HG02840 (cell line): ENCODE data around the gene PIGQ.

Source experiments
- ATAC-seq: cut with Tn5 transposase; IDR thresholded peaks from one replicate; pipeline ENCODE4 v1.9.1; 2021; ENCODE audit warnings: mild to moderate bottlenecking, moderate library complexity, moderate number of reproducible peaks; ENCODE audit not compliant: unreplicated experiment, low FRiP score

PIGQ gene

DNA sequence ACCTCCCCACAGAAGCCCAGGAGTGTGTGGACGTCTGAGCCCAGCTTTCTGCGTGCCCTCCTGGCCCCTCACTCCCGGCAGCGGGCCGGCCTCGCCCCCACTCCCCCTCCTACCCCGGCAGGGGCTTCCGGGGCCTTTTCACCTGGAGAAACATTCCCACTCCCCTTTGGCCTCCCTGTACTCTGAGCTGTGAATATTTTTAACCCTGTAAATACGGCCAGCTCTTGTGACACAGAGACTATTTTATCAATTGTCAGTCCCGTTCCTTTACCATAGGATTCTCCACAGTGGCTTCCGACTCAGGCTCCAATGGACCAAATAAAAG, 15.5 kb upstream of the PIGQ start:
- ATAC-seq = no peak

DNA sequence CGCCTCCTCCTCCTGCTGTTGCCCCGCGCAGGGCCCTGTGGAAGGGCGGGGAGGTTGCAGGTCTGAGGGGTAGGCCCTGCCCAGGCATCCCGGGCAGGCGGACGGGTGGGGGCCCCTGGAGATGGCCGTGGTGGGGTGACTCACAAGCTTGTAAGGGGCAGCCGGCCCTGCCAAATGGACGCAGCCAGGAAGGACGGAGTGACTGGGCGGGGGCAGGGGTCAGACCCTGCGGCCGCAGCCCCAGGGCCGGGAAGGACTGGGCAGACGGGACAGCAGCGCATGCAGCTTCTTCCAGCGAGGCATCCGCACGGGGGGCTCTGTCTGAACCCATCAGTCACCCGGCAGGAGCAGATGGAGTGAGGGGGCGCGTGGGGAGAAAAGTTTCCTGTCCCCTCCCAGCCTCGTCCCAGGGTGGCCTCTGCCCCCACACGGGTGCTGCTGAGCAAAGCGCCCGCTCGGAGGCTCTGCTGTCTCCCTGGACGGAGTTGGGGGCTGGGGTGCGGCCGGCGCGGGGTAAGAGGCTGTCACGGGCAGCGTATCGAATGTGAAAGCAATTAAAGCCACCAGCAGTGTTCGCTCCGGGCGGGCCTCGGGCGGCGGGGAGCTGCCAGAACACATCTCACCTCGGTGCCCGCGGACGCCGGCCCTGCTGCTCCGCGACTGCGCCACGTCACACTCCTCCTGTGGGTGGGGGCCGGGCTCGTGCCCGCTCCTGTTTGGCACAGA, 15.0 kb upstream of the PIGQ start:
- no peak for ATAC-seq

DNA sequence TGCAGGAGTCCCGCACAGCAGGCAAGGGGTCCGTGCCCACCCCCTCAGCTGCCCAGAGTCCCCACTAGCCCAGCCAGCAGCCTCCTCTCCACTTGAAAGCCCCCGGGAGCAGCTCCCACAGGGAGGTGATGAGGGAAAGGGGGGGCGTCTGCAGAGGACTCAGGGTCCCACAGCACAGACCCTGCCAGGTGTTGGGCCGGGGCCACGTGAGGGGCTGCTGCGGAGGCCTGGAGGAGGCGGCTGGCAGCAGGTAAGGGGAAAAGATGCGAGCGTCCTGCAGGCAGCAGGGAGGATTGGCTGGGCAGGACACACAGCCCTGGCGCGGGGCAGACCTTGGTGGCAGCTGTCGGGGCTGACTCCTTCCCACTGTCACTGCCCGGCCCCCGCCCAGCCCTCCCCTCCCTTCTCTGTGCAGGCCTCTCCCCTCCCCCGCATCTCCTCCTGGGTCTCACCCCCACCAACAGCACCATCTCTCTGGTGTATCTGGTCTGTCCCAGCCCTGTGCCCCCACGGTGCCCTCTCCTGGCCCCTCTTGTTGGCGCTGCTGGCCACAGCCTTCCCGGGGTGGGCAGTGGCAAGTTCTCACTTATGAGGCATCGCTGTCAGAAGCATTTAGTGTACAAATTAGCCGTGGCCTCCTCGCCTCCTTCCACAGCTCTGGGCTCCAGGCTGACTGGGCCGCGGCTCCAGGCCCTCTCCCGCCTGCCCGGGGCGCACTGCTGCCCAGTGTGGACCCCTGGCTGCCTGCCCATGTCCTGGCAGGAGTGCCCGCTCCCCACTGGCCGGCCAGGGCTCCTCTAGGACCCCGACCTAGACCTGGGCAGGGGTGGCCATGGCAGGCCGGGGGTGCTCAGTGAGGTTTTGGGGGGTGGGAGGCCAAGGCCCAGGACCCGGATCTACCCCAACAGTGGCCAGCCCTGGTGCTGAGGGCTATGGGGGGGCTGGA, 14.0 kb upstream of the PIGQ start:
- no peak for ATAC-seq

DNA sequence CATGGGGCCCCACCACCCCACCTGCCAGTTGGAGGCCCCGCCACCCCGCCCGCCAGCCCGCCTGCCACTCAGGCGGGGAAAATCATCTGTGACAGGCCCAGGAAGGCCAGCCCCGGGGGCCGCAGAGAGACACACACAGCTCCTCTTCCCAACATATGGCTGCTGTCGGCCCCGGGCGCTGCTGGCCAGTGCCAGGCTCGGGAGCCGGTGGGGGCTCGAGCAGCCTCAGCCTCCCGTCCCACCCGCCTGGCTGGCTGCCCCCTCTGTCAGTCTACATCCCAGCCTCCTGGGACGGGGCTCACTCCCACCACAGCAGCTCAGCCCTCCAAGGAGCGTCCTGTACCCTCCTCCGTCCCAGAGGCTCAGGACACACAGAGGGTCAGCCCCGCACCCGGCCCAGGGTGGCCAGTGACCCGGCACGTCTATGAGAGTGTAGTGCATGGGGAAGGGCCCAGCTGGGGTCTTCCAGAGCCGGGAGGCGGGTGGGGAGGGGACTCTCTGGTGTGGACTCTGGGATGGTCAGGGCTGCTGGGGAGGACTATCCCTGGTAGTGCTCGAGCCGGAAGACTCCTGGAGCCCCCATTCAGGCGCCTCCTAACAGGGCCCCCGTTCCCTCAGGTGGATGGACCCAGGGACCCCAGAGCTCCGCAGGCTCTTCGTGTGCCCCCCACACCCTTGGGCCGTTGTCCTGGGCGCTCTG, 13.1 kb upstream of the PIGQ start:
- ATAC-seq = no peak

DNA sequence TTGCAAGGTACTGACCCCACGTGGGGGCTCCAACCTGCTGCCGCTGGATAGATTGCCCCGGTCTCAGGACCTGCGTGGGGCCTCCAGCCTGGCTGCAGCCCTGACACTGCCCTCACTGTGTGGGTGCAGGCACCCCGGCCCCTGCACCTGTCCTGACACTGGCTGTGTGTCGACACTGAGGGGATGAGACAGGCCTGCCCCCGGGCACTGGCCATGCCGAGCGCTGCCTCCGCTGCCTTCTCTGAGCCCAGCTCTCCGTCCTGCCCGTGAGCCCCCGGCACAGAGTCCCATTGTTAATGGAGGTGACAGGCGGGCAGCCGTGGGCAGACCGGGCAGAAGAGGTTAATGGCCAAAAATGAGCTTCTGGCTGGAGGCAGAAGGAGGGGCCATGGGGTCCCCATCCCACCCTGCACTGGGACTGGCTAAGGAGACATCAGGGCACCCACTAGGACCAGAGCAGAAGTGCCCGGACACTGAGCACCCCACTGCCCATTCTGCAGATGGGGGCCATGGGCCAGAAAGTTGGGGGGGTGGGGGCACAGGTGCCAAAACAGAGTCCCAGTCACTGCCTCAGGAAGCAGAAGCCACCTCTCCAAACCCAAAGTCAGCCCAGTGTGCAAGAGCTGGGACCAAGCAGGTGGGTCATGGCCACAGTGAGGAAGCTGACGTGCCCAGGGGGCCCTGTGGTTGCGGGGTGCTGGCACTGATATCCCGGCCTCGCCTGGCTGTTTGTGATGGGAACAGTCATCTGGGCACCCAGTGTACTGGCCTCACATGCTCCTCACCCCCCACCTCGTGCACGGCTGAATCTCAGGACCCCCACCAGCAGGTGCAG, 12.1 kb upstream of the PIGQ start:
- ATAC-seq = no peak

GRCh38 chr16:558298-559020, 11.3 kb upstream of the PIGQ start:
- no peak for ATAC-seq

DNA sequence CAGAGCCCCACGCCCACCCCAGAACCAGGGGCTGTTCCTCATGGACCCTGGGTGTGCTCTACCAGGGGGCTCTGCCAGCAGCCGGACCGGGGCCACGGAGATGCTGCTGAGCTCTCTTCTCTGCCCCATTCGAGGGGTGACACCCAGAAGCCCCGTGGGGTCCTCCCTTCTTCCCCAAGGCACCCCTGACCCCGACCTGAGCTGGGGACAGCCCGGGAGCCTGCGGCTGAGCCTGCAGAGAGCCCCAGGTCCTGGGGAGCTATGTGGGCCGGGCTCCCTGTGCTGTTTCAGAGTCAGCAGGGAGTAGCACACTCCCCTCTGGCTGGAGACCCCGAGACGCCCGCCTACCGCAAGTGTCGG, 10.8 kb upstream of the PIGQ start:
- ATAC-seq = no peak

- no peak for ATAC-seq
Measured at GRCh38 chr16:559411-560203, 10.2 kb upstream of the PIGQ start.

DNA sequence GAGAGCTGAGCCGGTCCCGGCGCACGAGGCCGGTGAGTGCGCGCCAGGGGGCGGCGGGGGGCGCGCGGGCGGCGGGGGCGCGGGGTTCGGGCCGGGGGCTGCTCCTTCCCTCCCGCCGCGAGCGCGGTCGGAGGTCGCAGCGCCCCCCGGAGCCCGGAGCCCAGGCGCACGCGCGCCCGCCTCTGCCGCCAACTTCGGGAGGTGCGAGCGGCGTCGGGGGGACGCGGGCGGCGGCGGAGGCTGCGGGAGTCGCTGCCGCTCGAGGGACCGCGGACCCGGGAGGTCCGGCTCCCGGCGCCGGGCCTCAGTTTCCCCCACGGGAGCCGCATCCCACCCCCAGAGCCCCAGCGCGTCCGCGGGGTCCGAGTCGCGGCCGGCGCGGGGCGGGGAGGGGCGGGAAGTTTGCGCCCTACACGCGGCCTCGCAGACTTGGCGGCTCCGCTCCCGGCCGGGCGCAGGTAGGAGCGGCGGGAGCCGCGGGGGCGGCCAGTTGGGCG, 9.5 kb upstream of the PIGQ start, which contains the start of gene PRR35:
TSS of gene PRR35 (plus strand) at position 191 of the 497 bp plus-strand sequence. CDS start 2,901 bp downstream, outside the sequence.
- no peak for ATAC-seq

DNA sequence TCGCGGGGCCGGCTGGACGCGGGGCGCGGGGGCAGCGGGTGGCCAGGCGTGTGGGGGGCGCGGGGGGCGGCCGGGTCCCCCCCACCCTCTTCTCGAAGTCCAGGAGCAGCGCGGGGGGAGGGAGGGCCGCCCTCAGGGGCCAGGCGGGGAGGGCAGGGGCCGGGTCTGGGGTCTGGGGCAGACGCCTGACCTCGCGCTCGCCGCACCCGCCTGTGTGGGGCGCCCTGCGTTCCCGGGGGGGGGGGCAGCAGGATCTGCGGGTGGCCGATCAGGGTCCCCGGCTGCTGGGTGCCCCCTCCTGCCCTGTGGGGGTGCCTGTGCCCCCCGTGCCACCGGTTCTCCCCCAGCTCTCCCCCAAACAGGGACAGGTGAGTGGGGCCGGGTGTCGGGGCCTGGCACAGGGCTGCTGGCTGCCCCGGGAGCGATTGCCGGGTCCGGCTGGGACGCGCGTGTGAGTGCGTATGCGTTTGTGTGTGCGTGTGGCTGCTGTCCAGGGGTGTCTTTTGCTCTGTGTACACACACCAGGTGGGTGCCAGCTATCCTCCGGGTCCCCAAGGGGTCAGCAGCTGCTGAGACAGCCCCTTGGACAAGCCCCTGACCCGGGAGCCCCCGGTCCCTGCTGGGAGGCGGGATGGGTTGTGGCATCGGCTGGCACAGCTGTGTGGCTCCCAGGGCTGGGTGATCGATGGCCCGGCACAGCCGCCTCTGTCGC, 8.9 kb upstream of the PIGQ start:
- no peak for ATAC-seq

- no peak for ATAC-seq
Measured at GRCh38 chr16:561413-561794, 8.4 kb upstream of the PIGQ start.

GRCh38 chr16:561957-562938, 7.5 kb upstream of the PIGQ start:
- no peak for ATAC-seq

GRCh38 chr16:563072-563644, 6.6 kb upstream of the PIGQ start:
- ATAC-seq = no peak

GRCh38 chr16:564690-565418, 4.9 kb upstream of the PIGQ start:
- no peak for ATAC-seq

GRCh38 chr16:565419-566330, 4.1 kb upstream of the PIGQ start:
- no peak for ATAC-seq
